Activated CD8-positive, alpha-beta memory T cell treated with anti-CD3 and anti-CD28 coated beads, Interleukin-2, amount 50 U/mL, for 48 hours (primary cell): ENCODE data around the gene EMD.
A peak's percentile ranks its signal among the peaks of the same experiment; 100 is the strongest.

ENCODE experiments used
- DNase-seq: peaks from one replicate; pipeline ENCODE4 v3.0.0-alpha.2; 2020

EMD gene

GRCh38 chrX:154355776-154356140 lies 23.3 kb upstream of the EMD start:
- DNase-seq: no peak

GRCh38 chrX:154356596-154356995 lies 22.5 kb upstream of the EMD start:
- DNase-seq: no peak

- no peak for DNase-seq
Observed at GRCh38 chrX:154357205-154357604, 21.9 kb upstream of the EMD start.

- DNase-seq: no peak
Observed at GRCh38 chrX:154358011-154358410, 21.1 kb upstream of the EMD start.

- no peak for DNase-seq
Observed at GRCh38 chrX:154358829-154359228, 20.3 kb upstream of the EMD start.

GRCh38 chrX:154359362-154360154 lies 19.5 kb upstream of the EMD start:
- DNase-seq: no peak

GRCh38 chrX:154360155-154360713 lies 18.9 kb upstream of the EMD start:
- DNase-seq: no peak

- no peak for DNase-seq
Observed at GRCh38 chrX:154362085-154362742, 16.9 kb upstream of the EMD start.

GRCh38 chrX:154363706-154364439 lies 15.2 kb upstream of the EMD start:
- no peak for DNase-seq

- no peak for DNase-seq
Observed at GRCh38 chrX:154365052-154365600, 14.0 kb upstream of the EMD start.

GRCh38 chrX:154365997-154366665 lies 13.0 kb upstream of the EMD start:
- DNase-seq: no peak

GRCh38 chrX:154366666-154367055 lies 12.4 kb upstream of the EMD start:
- DNase-seq: no peak

GRCh38 chrX:154367474-154368308 lies 11.4 kb upstream of the EMD start:
- DNase-seq: no peak

GRCh38 chrX:154368630-154369448 lies 10.3 kb upstream of the EMD start:
- peak; percentile 91 for DNase-seq

- DNase-seq: peak; percentile 82
Observed at GRCh38 chrX:154369449-154370299, 9.4 kb upstream of the EMD start.

GRCh38 chrX:154370300-154371016 lies 8.6 kb upstream of the EMD start:
- DNase-seq: no peak

- peak; percentile 91 for DNase-seq
Observed at GRCh38 chrX:154371017-154371788, 7.9 kb upstream of the EMD start.

GRCh38 chrX:154371789-154372300 lies 7.2 kb upstream of the EMD start:
- DNase-seq: no peak
